ENCODE data around the gene ATP5PD.

DNA sequence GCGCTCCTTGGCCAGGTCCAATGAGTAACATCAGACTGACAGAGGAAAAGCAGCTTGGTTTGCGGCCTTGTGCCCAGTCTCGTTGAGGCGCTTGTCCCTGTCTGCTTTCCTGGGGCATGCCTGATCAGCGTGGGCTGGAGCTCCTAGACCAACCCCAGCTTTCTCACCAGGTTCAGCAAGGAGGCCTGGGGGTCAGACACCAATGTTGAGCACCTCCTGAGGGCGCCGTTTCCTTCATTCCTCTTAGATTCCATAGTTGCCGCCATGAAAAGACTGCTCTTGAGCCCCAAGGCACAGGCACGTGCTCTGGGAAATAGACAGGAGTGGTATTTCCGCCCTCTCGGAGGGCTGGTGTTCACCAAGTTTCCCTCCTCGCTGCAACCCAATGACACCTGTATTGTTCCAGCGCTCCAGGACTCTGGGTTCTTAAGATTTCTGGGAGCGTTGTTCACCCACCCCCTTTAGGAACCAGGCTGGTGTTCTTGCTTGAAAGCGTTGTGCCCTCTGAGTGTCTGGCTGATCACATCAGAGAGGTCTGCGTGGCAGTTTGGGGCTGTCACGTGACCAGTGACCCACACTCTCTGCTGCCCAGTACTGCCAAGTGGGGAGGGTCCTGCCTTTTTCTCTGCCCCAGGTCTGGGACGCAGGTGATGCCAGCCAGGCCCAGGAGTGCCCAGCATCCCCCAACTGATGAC lies 18.2 kb upstream of the ATP5PD start:
- TF ChIP-seq GATA2 (IDR thresholded peaks at IDR 0.05; ENCODE audit: low read depth, low read length) (no peak), GATA3 (IDR thresholded peaks at IDR 0.05; ENCODE audit: low read depth, low read length) (no peak)
